ENCODE results near the gene TPD52L3.
A peak's percentile ranks its signal among the peaks of the same experiment; 100 is the strongest.

Gene TPD52L3

GRCh38 chr9:6330958-6331634 lies 2.9 kb downstream of the TPD52L3 start:
- Histone ChIP-seq H3K36me3 (no peaks in the 10 kb centered on the region), H3K9me3 (ENCODE audit: severe bottlenecking) (no peaks in the 10 kb centered on the region), H3K27me3 (ENCODE audit: insufficient read depth, low read depth, severe bottlenecking) (no peaks in the 10 kb centered on the region), H3K4me3 (ENCODE audit: low read depth, low read length) (no peak overlapping the region), H3K27ac (no peak overlapping the region)
- no peak for DNase-seq
- TF ChIP-seq, protein P1, sequence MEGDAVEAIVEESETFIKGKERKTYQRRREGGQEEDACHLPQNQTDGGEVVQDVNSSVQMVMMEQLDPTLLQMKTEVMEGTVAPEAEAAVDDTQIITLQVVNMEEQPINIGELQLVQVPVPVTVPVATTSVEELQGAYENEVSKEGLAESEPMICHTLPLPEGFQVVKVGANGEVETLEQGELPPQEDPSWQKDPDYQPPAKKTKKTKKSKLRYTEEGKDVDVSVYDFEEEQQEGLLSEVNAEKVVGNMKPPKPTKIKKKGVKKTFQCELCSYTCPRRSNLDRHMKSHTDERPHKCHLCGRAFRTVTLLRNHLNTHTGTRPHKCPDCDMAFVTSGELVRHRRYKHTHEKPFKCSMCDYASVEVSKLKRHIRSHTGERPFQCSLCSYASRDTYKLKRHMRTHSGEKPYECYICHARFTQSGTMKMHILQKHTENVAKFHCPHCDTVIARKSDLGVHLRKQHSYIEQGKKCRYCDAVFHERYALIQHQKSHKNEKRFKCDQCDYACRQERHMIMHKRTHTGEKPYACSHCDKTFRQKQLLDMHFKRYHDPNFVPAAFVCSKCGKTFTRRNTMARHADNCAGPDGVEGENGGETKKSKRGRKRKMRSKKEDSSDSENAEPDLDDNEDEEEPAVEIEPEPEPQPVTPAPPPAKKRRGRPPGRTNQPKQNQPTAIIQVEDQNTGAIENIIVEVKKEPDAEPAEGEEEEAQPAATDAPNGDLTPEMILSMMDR (IDR thresholded peaks at IDR 0.05; ENCODE audit: low read depth, low read length), result no peak

- DNase-seq, result no peak
- H3K27ac ChIP-seq, result no peak overlapping the region
- no peaks in the 10 kb centered on the region for H3K9me3 ChIP-seq (ENCODE audit: severe bottlenecking)
- TF ChIP-seq, protein P1 (IDR thresholded peaks at IDR 0.05; ENCODE audit: low read depth, low read length), result no peak
- H3K4me3 ChIP-seq (ENCODE audit: low read depth, low read length), result no peak overlapping the region
- no peaks in the 10 kb centered on the region for H3K36me3 ChIP-seq
- H3K27me3 ChIP-seq (ENCODE audit: insufficient read depth, low read depth, severe bottlenecking), result no peaks in the 10 kb centered on the region
These were observed 6.1 kb downstream of the TPD52L3 start for GRCh38 chr9:6334305-6334704.

- Histone ChIP-seq H3K27me3 (ENCODE audit: insufficient read depth, low read depth, severe bottlenecking) (no peaks in the 10 kb centered on the region), H3K4me3 (ENCODE audit: low read depth, low read length) (no peak overlapping the region), H3K36me3 (no peaks in the 10 kb centered on the region), H3K9me3 (ENCODE audit: severe bottlenecking) (no peaks in the 10 kb centered on the region), H3K27ac (no peak overlapping the region)
- no peak for DNase-seq
- TF ChIP-seq, protein P1 (IDR thresholded peaks at IDR 0.05; ENCODE audit: low read depth, low read length), result no peak
These were observed 20.6 kb downstream of the TPD52L3 start for GRCh38 chr9:6348766-6349165.

- Histone ChIP-seq H3K36me3 (no peaks in the 10 kb centered on the region), H3K27me3 (ENCODE audit: insufficient read depth, low read depth, severe bottlenecking) (no peaks in the 10 kb centered on the region), H3K27ac (no peak overlapping the region), H3K4me3 (ENCODE audit: low read depth, low read length) (no peak overlapping the region), H3K9me3 (ENCODE audit: severe bottlenecking) (no peaks in the 10 kb centered on the region)
- no peak for DNase-seq
- TF ChIP-seq, protein P1 (IDR thresholded peaks at IDR 0.05; ENCODE audit: low read depth, low read length), result no peak
These were observed 23.6 kb downstream of the TPD52L3 start for GRCh38 chr9:6351737-6352136.

DNA sequence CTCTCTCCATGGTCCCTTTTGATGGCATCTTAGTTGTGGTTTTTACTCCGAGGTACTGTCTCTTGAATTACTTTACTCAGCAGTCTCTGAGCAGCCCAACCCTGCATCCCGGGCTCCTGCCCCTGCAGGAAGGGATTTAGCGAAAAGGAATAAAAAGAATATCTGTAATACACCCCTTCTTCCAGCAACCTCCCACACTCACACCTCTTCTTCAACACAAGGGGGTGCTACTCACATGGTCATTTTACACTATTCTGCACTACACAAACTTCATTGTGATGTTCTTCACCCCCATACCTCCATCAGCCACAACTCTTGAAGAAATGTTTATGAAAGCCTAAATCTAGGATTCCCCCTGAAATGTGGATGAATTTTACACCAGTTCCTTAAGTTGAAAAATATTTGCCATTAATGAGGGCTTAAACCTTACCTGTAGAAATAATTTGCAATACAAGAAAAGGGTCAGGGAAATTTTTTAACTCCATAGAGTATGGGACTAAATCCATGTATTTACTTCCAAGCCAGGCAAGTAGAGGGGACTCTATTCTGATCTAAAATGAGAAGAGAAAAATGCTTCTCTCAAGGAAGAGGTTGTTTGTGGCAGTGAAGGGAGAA lies 26.0 kb downstream of the TPD52L3 start:
- Histone ChIP-seq H3K36me3 (no peaks in the 10 kb centered on the region), H3K27ac (no peak overlapping the region), H3K4me3 (ENCODE audit: low read depth, low read length) (no peak overlapping the region), H3K9me3 (ENCODE audit: severe bottlenecking) (no peaks in the 10 kb centered on the region), H3K27me3 (ENCODE audit: insufficient read depth, low read depth, severe bottlenecking) (no peaks in the 10 kb centered on the region)
- peak; percentile 23 for DNase-seq
- TF ChIP-seq, protein P1 (IDR thresholded peaks at IDR 0.05; ENCODE audit: low read depth, low read length), result peak; percentile 70
